Cardiac muscle cell (in vitro differentiated cells and primary cell): ENCODE measurements around the gene GDF11. TPM values are rescaled to one million over a fixed set of nuclear protein-coding genes. Genes with fewer than 3 reads are reported as not detected.

Experiments
- DNase-seq, 2 donors: peaks; one replicate each; pipeline versions ENCODE4 v3.0.0 to v3.0.0-alpha.2; 2010 to 2017; ENCODE audit warnings: low read depth in 1 of 2, low spot score in 1 of 2
- H3K27ac ChIP-seq: fragments of 200-600 bp; sonication (generic); 2 replicates; pipeline ENCODE4 v1.5.1; 2016
- H3K27me3 ChIP-seq: fragments of 200-600 bp; sonication (generic); 2 replicates; pipeline ENCODE4 v1.6.0; 2016; ENCODE audit warnings: control low read depth
- H3K36me3 ChIP-seq: fragments of 200-600 bp; sonication (generic); 2 replicates; pipeline ENCODE4 v1.5.1; 2016; ENCODE audit warnings: control low read depth
- H3K4me1 ChIP-seq: fragments of 200-600 bp; sonication (generic); 2 replicates; pipeline ENCODE4 v1.8.1; 2017; ENCODE audit warnings: low read depth, mild to moderate bottlenecking, mixed run types
- H3K4me3 ChIP-seq: fragments of 200-600 bp; sonication (generic); 2 replicates; pipeline ENCODE4 v1.5.1; 2016; ENCODE audit warnings: mild to moderate bottlenecking
- H3K9me3 ChIP-seq: fragments of 200-600 bp; sonication (generic); 2 replicates; pipeline ENCODE4 v1.5.1; 2017; ENCODE audit warnings: low read depth, mild to moderate bottlenecking, control low read depth
- CTCF ChIP-seq: IDR thresholded peaks from 2 replicates; pipeline ENCODE4 v1.5.1; 2012; ENCODE audit warnings: low read depth, mild to moderate bottlenecking, low read length
- polyA plus RNA-seq: library from polyadenylated mRNA; unstranded; fragments of >200 nt; fragmentation: Nextera tagmentation; extraction: Ambion mirVana; gene quantifications from 2 replicates; pipeline ENCODE4 v1.2.1, GENCODE V29; 2016
- total RNA-seq: library from RNA; depleted of rRNA; stranded (reverse); fragments of >200 nt; gene quantifications from 2 replicates; pipeline ENCODE4 v1.2.3, GENCODE V29; 2016

Gene GDF11
- total and polyA plus RNA-seq, 2 experiments from 2014 or later, result 13.5 to 54.2 TPM

- Histone ChIP-seq H3K9me3 (no peaks in the 10 kb centered on the region), H3K27me3 (no peaks in the 10 kb centered on the region), H3K27ac (no peak overlapping the region), H3K4me3 (no peak overlapping the region), H3K4me1 (no peaks in the 10 kb centered on the region), H3K36me3 (peaks cover 27% of the 10 kb centered on the region)
- DNase-seq, result no peak
- TF ChIP-seq CTCF, result no peak
Observed at GRCh38 chr12:55696141-55696540, 46.8 kb upstream of the GDF11 start.

- Histone ChIP-seq H3K36me3 (peaks cover 25% of the 10 kb centered on the region), H3K4me1 (no peaks in the 10 kb centered on the region), H3K27me3 (no peaks in the 10 kb centered on the region), H3K9me3 (no peaks in the 10 kb centered on the region), H3K4me3 (no peak overlapping the region), H3K27ac (no peak overlapping the region)
- no peak for DNase-seq
- no peak for TF ChIP-seq CTCF
Observed at GRCh38 chr12:55696796-55697462, 46.0 kb upstream of the GDF11 start.

- no peak overlapping the region for H3K27ac ChIP-seq
- H3K27me3 ChIP-seq, result no peaks in the 10 kb centered on the region
- H3K9me3 ChIP-seq, result no peaks in the 10 kb centered on the region
- peaks cover 23% of the 10 kb centered on the region for H3K36me3 ChIP-seq
- no peaks in the 10 kb centered on the region for H3K4me1 ChIP-seq
- no peak overlapping the region for H3K4me3 ChIP-seq
- DNase-seq, result no peak
- TF ChIP-seq CTCF, result no peak
Observed at GRCh38 chr12:55697686-55698085, 45.2 kb upstream of the GDF11 start.

GRCh38 chr12:55698241-55698955 lies 44.5 kb upstream of the GDF11 start:
- TF ChIP-seq CTCF, result no peak
- DNase-seq, result no peak
- no peaks in the 10 kb centered on the region for H3K27me3 ChIP-seq
- H3K9me3 ChIP-seq, result no peaks in the 10 kb centered on the region
- H3K36me3 ChIP-seq, result peaks cover 20% of the 10 kb centered on the region
- no peaks in the 10 kb centered on the region for H3K4me1 ChIP-seq
- no peak overlapping the region for H3K27ac ChIP-seq
- H3K4me3 ChIP-seq, result no peak overlapping the region

GRCh38 chr12:55698965-55699364 lies 44.0 kb upstream of the GDF11 start:
- no peaks in the 10 kb centered on the region for H3K27me3 ChIP-seq
- no peak overlapping the region for H3K27ac ChIP-seq
- H3K36me3 ChIP-seq, result peaks cover 18% of the 10 kb centered on the region
- DNase-seq, result no peak
- no peaks in the 10 kb centered on the region for H3K9me3 ChIP-seq
- TF ChIP-seq CTCF, result no peak
- H3K4me1 ChIP-seq, result no peaks in the 10 kb centered on the region
- H3K4me3 ChIP-seq, result no peak overlapping the region
